OCI-LY3 (cell line): ENCODE measurements around the gene TMEM169.
A peak's percentile ranks its signal among the peaks of the same experiment; 100 is the strongest.

Experiments
- H2AFZ ChIP-seq: fragments of 200-600, 300-600 bp; shearing (Covaris generic); 2 replicates; pipeline ENCODE4 v1.6.0; 2014; ENCODE audit warnings: antibody characterized with exemption, low read depth, low read length
- H3K27ac ChIP-seq: fragments of 200-600, 300-600 bp; sonication (generic); 2 replicates; pipeline ENCODE4 v1.5.1; 2014; ENCODE audit warnings: mild to moderate bottlenecking, low read length, moderate library complexity, mixed read lengths
- H3K27me3 ChIP-seq: fragments of 200-600, 300-600 bp; sonication (generic); 2 replicates; pipeline ENCODE4 v1.6.1; 2014; ENCODE audit warnings: low read depth, low read length, mixed read lengths
- H3K36me3 ChIP-seq: fragments of 200-600, 300-600 bp; sonication (generic); replicated peaks from 2 replicates; pipeline ENCODE3; 2014; ENCODE audit warnings: low read depth, low read length, mixed read lengths
- H3K4me1 ChIP-seq: fragments of 300-600, 200-600 bp; sonication (generic); 2 replicates; pipeline ENCODE4 v1.6.1; 2014; ENCODE audit warnings: low read length, mixed read lengths
- H3K4me2 ChIP-seq: fragments of 200-600, 300-600 bp; sonication (generic); 2 replicates; pipeline ENCODE4 v1.6.1; 2014; ENCODE audit warnings: low read length, mixed read lengths
- H3K4me3 ChIP-seq: fragments of 300-600, 200-600 bp; sonication (generic); 2 replicates; pipeline ENCODE4 v1.5.1; 2014; ENCODE audit warnings: antibody characterized with exemption, mild to moderate bottlenecking, low read length, moderate library complexity
- H3K79me2 ChIP-seq: fragments of 300-600, 200-600 bp; shearing (Covaris generic); 2 replicates; pipeline ENCODE4 v1.6.1; 2014; ENCODE audit warnings: mild to moderate bottlenecking, low read length, mixed read lengths
- H3K9ac ChIP-seq: fragments of 300-600, 200-600 bp; shearing (Covaris generic); 2 replicates; pipeline ENCODE4 v1.6.0; 2014; ENCODE audit warnings: mild to moderate bottlenecking, low read length, moderate library complexity
- H3K9me3 ChIP-seq: fragments of 200-600, 300-600 bp; shearing (Covaris generic); 2 replicates; pipeline ENCODE4 v1.6.1; 2014; ENCODE audit warnings: low read length, mixed read lengths; ENCODE audit not compliant: insufficient read depth
- H4K20me1 ChIP-seq: fragments of 200-600, 300-600 bp; sonication (generic); 2 replicates; pipeline ENCODE4 v1.6.1; 2016; ENCODE audit warnings: low read length, mixed read lengths; ENCODE audit not compliant: insufficient read depth
- EZH2phosphoT487 ChIP-seq: fragments of 200-600 bp; shearing (Covaris generic); IDR thresholded peaks from 2 replicates; pipeline ENCODE4 v1.6.1; 2018; ENCODE audit warnings: antibody characterized with exemption, mixed run types, low read depth
- TF ChIP-seq, protein P1 (sequence below): fragments of 200-600, 300-600 bp; sonication (generic); IDR thresholded peaks from 2 replicates; pipeline ENCODE4 v1.5.1; 2014; ENCODE audit warnings: antibody characterized with exemption, low read length, low read depth

TMEM169 gene

DNA sequence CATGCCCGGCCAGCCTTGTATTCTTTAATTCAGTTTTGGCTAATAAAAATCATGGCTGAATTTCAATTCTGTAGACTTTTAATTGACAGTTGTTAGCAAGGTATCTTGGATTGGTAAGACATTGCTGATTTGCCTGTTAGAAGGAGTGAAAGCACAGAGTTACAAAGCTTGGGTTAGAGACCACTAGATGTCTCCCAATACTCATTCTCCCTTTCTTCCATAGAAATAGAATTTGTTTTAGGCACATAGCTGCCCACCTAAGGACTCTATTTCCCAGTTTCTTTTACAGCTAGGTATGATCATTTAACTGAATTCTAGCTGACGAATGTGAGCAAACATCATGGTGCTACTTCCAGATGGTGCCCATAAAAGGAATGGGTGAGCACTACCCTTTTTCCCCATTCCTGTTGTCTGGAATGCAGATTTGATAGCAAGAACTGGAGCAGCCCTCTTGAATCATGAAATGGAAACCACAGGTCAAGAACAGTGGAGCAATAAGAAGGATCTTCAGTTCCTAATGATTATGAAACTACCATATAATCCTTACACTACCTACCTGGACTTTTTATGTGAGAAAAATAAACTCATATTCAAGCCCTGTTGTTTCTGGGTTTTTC, 17.6 kb upstream of the TMEM169 start:
- TF ChIP-seq, protein P1, sequence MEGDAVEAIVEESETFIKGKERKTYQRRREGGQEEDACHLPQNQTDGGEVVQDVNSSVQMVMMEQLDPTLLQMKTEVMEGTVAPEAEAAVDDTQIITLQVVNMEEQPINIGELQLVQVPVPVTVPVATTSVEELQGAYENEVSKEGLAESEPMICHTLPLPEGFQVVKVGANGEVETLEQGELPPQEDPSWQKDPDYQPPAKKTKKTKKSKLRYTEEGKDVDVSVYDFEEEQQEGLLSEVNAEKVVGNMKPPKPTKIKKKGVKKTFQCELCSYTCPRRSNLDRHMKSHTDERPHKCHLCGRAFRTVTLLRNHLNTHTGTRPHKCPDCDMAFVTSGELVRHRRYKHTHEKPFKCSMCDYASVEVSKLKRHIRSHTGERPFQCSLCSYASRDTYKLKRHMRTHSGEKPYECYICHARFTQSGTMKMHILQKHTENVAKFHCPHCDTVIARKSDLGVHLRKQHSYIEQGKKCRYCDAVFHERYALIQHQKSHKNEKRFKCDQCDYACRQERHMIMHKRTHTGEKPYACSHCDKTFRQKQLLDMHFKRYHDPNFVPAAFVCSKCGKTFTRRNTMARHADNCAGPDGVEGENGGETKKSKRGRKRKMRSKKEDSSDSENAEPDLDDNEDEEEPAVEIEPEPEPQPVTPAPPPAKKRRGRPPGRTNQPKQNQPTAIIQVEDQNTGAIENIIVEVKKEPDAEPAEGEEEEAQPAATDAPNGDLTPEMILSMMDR: peak; percentile 24
- TF ChIP-seq EZH2phosphoT487: no peak
- Histone ChIP-seq H2AFZ (no peak overlapping the region), H3K4me2 (no peak overlapping the region), H3K27ac (no peak overlapping the region), H3K9me3 (no peaks in the 10 kb centered on the region), H3K4me3 (no peak overlapping the region), H3K9ac (no peak overlapping the region), H3K4me1 (peaks cover 7% of the 10 kb centered on the region), H3K27me3 (no peaks in the 10 kb centered on the region), H3K36me3 (peaks cover 18% of the 10 kb centered on the region), H3K79me2 (no peaks in the 10 kb centered on the region), H4K20me1 (no peaks in the 10 kb centered on the region)

DNA sequence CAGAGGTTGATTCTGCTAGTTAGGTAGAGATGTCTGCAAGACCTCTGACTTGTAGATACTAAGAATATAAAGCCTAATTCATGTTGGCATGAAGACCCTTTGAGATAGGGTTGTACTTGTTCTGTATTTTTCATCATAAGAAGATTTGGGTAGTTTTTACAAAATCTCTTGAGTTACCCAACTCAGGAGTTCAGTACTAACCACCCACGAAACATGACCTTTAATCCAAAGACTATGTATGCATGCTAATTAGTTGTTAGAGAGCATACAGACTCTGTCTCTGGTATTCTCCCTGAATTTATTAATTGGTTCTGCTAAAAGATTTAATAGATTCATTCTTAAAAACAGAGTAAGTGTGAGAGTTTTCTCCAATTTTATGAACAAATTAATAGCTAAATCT, 17.1 kb upstream of the TMEM169 start:
- no peak overlapping the region for H2AFZ ChIP-seq
- H3K9me3 ChIP-seq: no peaks in the 10 kb centered on the region
- no peak overlapping the region for H3K4me2 ChIP-seq
- no peaks in the 10 kb centered on the region for H4K20me1 ChIP-seq
- H3K4me1 ChIP-seq: peaks cover 7% of the 10 kb centered on the region
- no peaks in the 10 kb centered on the region for H3K79me2 ChIP-seq
- H3K4me3 ChIP-seq: no peak overlapping the region
- H3K27ac ChIP-seq: no peak overlapping the region
- H3K36me3 ChIP-seq: peaks cover 13% of the 10 kb centered on the region
- H3K9ac ChIP-seq: no peak overlapping the region
- H3K27me3 ChIP-seq: no peaks in the 10 kb centered on the region
- TF ChIP-seq, protein P1: no peak
- no peak for TF ChIP-seq EZH2phosphoT487

DNA sequence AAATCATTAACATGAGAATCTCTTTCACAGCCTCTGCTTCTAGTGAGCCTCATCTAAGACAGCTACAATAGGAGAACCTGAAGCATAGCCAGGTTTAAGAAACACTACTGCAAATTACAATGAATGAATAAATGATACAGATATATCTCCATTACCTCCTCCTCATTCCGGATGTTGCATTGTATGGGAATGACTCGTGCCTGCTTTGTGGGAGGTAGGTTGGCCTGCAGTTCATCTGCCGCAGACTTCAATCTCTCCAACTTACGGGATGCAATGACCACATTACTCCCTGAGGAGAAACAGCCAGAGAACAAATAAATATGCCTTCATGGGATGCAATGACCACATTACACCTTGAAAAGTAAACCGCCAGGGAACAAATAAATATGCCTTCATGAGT, 15.5 kb upstream of the TMEM169 start:
- Histone ChIP-seq H3K27me3 (no peaks in the 10 kb centered on the region), H3K9me3 (no peaks in the 10 kb centered on the region), H3K4me2 (no peak overlapping the region), H3K4me1 (peaks cover 7% of the 10 kb centered on the region), H4K20me1 (no peaks in the 10 kb centered on the region), H3K36me3 (peaks cover 12% of the 10 kb centered on the region), H2AFZ (no peak overlapping the region), H3K27ac (no peak overlapping the region), H3K9ac (no peak overlapping the region), H3K79me2 (no peaks in the 10 kb centered on the region), H3K4me3 (no peak overlapping the region)
- no peak for TF ChIP-seq EZH2phosphoT487
- TF ChIP-seq, protein P1: no peak

DNA sequence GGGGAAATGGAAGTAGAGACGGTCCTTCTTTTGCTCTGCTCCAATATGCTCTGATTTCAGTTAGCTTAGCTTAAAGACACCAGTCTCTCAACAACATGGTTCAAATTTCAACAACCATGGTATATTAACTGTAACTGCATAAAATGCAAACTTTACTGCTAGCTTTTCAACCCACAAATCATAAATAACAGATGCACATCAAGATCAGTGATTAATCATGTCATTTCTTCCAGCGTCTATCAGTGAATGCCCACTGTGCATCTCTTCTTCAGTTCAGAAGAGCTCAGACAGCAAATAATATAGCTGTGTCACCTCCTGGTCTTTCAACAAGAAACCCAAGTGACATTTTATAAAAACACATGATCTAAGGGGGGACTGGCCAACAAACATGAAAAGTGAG, 12.7 kb upstream of the TMEM169 start:
- TF ChIP-seq EZH2phosphoT487: no peak
- TF ChIP-seq, protein P1: no peak
- Histone ChIP-seq H3K4me1 (peaks cover 7% of the 10 kb centered on the region), H3K79me2 (no peaks in the 10 kb centered on the region), H3K36me3 (peaks cover 17% of the 10 kb centered on the region), H3K4me3 (no peak overlapping the region), H3K9me3 (no peaks in the 10 kb centered on the region), H2AFZ (no peak overlapping the region), H3K27ac (peak overlapping the region; percentile 22; the same call in 1 of the 2 replicates), H3K4me2 (peak overlapping the region; percentile 33), H3K27me3 (no peaks in the 10 kb centered on the region), H4K20me1 (no peaks in the 10 kb centered on the region), H3K9ac (no peak overlapping the region)
